ENCODE measurements around the gene USHBP1. TPM values are rescaled to one million over a fixed set of nuclear protein-coding genes. Genes with fewer than 3 reads are reported as not detected.
"Not testable (repeated sequence)": the region's sequence is repeated elsewhere in the genome, so short reads cannot be mapped to it uniquely, and the experiment has no call there.

Gene USHBP1
- total RNA-seq, 1 experiment from 2014 or later, result not detected

GRCh38 chr19:17296273-17296672, 31.7 kb upstream of the USHBP1 start:
- peak; percentile 77 for DNase-seq (ENCODE audit: low read depth)

DNA sequence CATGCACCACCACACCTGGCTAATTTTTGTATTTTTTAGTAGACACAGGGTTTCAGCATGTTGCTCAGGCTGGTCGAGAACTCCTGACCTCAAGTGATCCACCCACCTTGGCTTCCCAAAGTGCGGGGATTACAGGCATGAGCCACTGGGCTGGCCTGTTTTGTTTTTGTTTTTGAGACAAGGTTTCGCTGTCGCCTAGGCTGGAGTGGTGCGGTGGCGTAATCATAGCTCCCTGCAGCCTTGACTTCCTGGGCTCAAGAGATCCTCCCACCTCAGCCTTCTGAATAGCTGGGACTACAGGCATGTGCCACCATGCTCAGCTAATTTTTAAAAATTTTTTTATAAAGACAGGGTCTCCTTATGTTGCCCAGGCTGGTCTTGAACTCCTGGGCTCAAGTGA, 31.0 kb upstream of the USHBP1 start:
- not testable (repeated sequence) for DNase-seq (ENCODE audit: low read depth)

DNA sequence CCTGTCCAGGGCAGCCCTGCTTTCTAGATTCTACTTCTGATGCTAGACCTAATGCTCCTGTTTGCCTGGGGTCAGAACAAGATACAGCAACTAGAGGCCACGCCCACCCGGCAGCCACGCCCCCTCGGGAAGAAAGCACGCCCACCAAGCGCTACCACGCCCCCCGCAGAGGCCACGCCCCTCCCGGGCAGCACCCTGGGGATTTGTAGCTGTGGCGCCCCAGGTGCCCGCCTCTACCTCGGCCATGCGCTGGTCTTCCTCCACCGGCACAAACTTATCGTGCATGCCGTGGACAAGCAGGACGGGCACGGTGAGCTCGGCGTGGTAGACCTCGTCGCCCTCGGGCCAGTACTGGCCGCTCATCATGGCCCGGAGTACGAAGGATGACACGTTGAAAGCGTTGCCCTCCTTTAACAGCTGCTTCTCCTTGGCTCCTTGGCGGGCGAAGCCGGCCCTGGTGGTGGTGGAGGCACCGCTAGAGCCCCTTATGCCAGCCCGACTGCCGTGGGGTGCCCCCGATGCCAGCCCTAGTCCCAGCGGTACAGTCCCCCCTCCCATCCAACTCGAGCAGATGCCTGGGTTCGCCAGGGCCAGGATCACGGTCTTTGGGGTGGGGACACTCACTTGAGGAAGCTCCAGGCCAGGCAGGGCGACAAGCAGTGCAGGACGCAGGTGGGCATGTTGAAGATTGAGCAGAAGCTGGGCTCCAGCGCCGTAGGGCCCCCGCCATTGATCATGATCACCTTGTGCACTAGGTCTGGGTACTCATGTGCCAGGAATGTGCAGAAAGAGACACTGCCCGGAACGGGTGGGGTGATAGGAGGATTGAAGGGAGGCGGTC, 29.7 kb upstream of the USHBP1 start:
- no peak for DNase-seq (ENCODE audit: low read depth)

- DNase-seq (ENCODE audit: low read depth), result no peak
These were observed 29.1 kb upstream of the USHBP1 start for GRCh38 chr19:17293605-17294004.

- peak; percentile 91 for DNase-seq (ENCODE audit: low read depth)
These were observed 27.9 kb upstream of the USHBP1 start for GRCh38 chr19:17292301-17293074.

GRCh38 chr19:17289489-17289888, 24.9 kb upstream of the USHBP1 start:
- DNase-seq (ENCODE audit: low read depth), result peak; percentile 81

GRCh38 chr19:17286752-17287151, 22.2 kb upstream of the USHBP1 start:
- DNase-seq (ENCODE audit: low read depth), result no peak

GRCh38 chr19:17286263-17286662, 21.7 kb upstream of the USHBP1 start:
- DNase-seq (ENCODE audit: low read depth), result no peak

- no peak for DNase-seq (ENCODE audit: low read depth)
These were observed 21.0 kb upstream of the USHBP1 start for GRCh38 chr19:17285415-17286135.

- no peak for DNase-seq (ENCODE audit: low read depth)
These were observed 19.0 kb upstream of the USHBP1 start for GRCh38 chr19:17283504-17283996.

DNA sequence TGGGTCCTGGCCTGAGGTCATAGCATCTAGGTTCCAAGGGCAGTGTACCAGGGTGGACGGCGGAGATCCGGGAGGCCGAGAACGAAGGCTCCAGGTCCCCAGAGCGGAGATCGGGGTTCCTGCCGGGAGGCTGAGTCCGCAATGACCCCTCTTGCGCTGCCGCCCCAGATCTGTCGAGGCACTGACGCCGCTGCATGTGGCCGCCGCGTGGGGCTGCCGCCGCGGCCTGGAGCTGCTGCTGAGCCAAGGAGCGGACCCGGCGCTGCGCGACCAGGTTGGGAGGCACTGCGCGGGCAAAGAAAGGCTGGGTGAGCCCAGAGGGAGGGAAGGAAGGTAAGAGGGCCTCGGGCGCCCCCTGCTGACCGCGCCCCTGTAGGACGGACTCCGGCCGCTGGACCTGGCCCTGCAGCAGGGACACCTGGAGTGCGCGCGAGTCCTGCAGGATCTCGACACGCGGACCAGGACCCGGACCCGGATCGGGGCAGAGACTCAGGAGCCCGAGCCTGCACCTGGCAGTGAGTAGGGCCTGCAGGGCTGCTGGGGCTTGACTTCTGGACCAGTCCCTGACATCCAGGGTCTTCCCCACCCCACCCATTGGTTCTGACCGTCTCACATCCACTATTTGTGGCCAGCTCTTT, 18.1 kb upstream of the USHBP1 start:
- DNase-seq (ENCODE audit: low read depth), result peak; percentile 83

GRCh38 chr19:17281391-17282304, 17.1 kb upstream of the USHBP1 start, which contains the start of gene ANKLE1:
Gene ANKLE1, plus strand, starts transcription at chr19:17281901. Its CDS starts 20 bp downstream, at chr19:17281921.
- no peak for DNase-seq (ENCODE audit: low read depth)

DNA sequence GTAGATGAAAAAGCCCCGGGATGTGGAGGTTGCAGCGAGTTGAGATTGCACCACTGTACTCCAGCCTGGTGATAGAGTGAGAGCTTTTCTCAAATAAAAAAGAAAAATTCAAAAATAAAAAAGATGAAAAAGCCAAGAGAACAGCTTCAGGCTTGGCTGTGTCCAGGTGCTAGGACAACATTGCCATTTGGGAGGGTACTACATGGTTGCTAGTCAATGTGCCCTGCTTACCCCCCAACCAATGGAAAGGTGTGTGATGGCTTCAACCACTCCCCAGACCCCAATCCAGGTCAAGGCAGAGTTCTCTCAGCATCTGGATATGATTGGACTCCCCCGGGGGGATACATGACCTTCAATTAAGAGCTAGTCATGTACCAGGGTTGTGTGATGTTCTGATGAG, 14.9 kb upstream of the USHBP1 start:
- DNase-seq (ENCODE audit: low read depth), result no peak

DNA sequence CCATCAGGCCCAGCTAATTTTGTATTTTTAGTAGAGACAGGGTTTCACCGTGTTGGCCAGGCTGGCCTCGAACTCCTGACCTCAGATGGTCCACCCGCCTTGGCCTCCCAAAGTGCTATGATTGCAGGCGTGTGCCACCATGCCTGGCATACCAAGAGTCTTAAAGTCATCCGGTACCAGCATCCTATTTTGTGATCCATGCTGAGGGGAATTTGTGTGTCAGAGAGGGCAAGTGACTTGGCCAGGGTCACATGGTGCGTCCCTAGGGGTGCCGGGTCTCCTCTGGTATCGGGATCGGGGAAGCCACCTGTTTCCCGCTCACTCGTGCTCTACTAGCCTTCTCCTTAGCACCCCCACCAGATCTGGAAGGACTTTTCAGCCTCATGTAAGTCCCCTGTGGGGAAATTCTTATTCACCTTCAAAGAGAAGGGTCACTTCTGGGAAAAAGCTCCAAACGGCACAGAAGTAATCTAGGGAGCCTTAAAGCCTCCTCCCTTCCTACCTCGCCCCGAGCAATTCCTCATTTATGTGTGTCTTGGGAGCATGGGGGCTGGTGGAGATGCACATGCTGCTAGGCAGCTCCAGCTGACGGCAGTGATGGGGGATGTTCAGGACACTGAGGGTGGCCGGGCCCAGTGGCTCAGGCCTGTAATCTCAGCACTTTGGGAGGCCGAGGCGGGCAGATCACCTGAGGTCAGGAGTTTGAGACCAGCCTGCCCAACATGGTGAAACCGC, 11.1 kb upstream of the USHBP1 start:
- DNase-seq (ENCODE audit: low read depth), result no peak

GRCh38 chr19:17274892-17275291, 10.3 kb upstream of the USHBP1 start:
- DNase-seq (ENCODE audit: low read depth), result not testable (repeated sequence)

- no peak for DNase-seq (ENCODE audit: low read depth)
These were observed 4.2 kb upstream of the USHBP1 start for GRCh38 chr19:17268754-17269153.

GRCh38 chr19:17266975-17267788, 2.6 kb upstream of the USHBP1 start, which contains the start of gene BABAM1:
Gene BABAM1, plus strand, starts transcription at chr19:17267443. Its CDS starts 1,364 bp downstream, at chr19:17268807.
- DNase-seq (ENCODE audit: low read depth), result peak; percentile 99

DNA sequence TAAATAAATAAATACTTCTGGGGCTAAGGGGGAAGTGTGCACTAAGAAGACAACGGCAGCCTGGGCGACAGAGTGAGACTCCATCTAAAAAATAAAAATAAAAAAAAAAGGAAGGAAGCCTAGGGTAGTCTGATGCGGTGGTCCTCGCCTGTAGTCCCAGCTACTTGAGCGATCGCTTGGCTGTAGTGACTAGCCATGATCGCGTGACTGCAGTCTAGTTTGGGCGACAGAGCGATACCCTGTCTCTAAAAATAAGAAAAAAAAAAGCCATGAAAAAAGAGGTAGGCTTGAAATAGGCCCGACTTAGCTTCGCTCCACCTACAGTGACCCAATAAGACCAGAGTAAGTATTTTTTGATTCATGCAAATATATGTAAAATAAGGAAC, 2.0 kb upstream of the USHBP1 start:
- DNase-seq (ENCODE audit: low read depth), result no peak

- no peak for DNase-seq (ENCODE audit: low read depth)
These were observed 1.5 kb upstream of the USHBP1 start for GRCh38 chr19:17266026-17266425.

Data from RPMI7951 (cell line).